ENCODE results near the gene NAALADL2.

DNA sequence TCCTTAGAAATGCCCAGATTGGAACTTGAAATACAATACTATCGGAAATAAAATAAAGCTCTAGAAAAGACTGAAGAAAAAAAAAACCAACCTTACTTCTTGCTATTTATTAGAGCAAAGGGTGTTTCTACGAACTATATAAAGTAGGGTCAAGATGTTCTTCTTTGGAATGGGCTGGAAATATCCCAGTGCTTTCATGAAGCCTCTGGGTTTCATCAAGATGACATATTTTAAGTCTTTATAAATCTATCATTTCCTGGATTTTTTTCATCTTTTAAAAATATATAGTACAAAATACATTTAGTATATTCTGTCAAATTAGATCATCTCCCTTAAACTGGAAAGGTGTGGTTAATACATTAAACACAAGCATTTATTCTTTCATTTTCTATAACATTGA lies 978.8 kb downstream of the NAALADL2 start:
- TF ChIP-seq, protein P1, sequence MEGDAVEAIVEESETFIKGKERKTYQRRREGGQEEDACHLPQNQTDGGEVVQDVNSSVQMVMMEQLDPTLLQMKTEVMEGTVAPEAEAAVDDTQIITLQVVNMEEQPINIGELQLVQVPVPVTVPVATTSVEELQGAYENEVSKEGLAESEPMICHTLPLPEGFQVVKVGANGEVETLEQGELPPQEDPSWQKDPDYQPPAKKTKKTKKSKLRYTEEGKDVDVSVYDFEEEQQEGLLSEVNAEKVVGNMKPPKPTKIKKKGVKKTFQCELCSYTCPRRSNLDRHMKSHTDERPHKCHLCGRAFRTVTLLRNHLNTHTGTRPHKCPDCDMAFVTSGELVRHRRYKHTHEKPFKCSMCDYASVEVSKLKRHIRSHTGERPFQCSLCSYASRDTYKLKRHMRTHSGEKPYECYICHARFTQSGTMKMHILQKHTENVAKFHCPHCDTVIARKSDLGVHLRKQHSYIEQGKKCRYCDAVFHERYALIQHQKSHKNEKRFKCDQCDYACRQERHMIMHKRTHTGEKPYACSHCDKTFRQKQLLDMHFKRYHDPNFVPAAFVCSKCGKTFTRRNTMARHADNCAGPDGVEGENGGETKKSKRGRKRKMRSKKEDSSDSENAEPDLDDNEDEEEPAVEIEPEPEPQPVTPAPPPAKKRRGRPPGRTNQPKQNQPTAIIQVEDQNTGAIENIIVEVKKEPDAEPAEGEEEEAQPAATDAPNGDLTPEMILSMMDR (IDR thresholded peaks at IDR 0.05): no peak
- TF ChIP-seq POLR2A (IDR thresholded peaks at IDR 0.05): no peak

Measured in body of pancreas (tissue), 4 donors.